ENCODE data around the gene CST5. TPM values are rescaled to one million over a fixed set of nuclear protein-coding genes. Genes with fewer than 3 reads are reported as not detected.

Gene CST5
- polyA plus RNA-seq, 1 donor (not counting 4 experiments of a cell fraction or from before 2014, with no cell fraction given) = not detected

GRCh38 chr20:23924751-23925150, 45.2 kb upstream of the CST5 start:
- H3K4me2 ChIP-seq (ENCODE audit: control insufficient read depth, extremely low read depth, insufficient read depth, low read depth, low read length) = no peak overlapping the region
- no peak overlapping the region for H3K9ac ChIP-seq (ENCODE audit: control insufficient read depth, extremely low read depth, insufficient read depth, low read length)
- no peak for DNase-seq (ENCODE audit: low read depth, low spot score)
- no peaks in the 10 kb centered on the region for H3K79me2 ChIP-seq (ENCODE audit: control insufficient read depth, insufficient read depth, low read length)
- dilution Hi-C loops (cut with MboI; ENCODE audit: extremely low pct_ligation_motif_present, low sequenced_read_pairs) = no loop called here
- H3K9me3 ChIP-seq (ENCODE audit: control insufficient read depth, low read depth, low read length) = no peaks in the 10 kb centered on the region
- TF ChIP-seq EZH2 (IDR thresholded peaks at IDR 0.05; ENCODE audit: low read length) = no peak
- TF ChIP-seq, protein P1, sequence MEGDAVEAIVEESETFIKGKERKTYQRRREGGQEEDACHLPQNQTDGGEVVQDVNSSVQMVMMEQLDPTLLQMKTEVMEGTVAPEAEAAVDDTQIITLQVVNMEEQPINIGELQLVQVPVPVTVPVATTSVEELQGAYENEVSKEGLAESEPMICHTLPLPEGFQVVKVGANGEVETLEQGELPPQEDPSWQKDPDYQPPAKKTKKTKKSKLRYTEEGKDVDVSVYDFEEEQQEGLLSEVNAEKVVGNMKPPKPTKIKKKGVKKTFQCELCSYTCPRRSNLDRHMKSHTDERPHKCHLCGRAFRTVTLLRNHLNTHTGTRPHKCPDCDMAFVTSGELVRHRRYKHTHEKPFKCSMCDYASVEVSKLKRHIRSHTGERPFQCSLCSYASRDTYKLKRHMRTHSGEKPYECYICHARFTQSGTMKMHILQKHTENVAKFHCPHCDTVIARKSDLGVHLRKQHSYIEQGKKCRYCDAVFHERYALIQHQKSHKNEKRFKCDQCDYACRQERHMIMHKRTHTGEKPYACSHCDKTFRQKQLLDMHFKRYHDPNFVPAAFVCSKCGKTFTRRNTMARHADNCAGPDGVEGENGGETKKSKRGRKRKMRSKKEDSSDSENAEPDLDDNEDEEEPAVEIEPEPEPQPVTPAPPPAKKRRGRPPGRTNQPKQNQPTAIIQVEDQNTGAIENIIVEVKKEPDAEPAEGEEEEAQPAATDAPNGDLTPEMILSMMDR (optimal IDR thresholded peaks at IDR 0.05 in 1 of 3, IDR thresholded peaks at IDR 0.05 in 1 of 3, conservative IDR thresholded peaks at IDR 0.05 in 1 of 3; ENCODE audit: extremely low read depth in 1 of 3, insufficient read depth in 2 of 3, low read length in 3 of 3) = no peak
- H4K20me1 ChIP-seq (ENCODE audit: control insufficient read depth, extremely low read depth, insufficient read depth, low read length) = peaks cover 7% of the 10 kb centered on the region
- FAIRE-seq = no peak
- no peaks in the 10 kb centered on the region for H3K36me3 ChIP-seq (ENCODE audit: control insufficient read depth in 2 of 2, extremely low read depth in 1 of 2, insufficient read depth in 2 of 2, low read length in 2 of 2)
- H3K4me3 ChIP-seq (ENCODE audit: control insufficient read depth in 2 of 3, extremely low read depth in 1 of 3, insufficient read depth in 2 of 3, low read depth in 1 of 3, low read length in 3 of 3) = no peak overlapping the region
- H3K9me1 ChIP-seq (ENCODE audit: control insufficient read depth, extremely low read depth, insufficient read depth, low read length) = no peaks in the 10 kb centered on the region
- H3K27ac ChIP-seq (ENCODE audit: control insufficient read depth, insufficient read depth, low read length) = no peak overlapping the region
- H2AFZ ChIP-seq (ENCODE audit: control insufficient read depth, low read length) = no peak overlapping the region
- H3K4me1 ChIP-seq (ENCODE audit: control insufficient read depth, extremely low read depth, insufficient read depth, low read length) = peaks cover 8% of the 10 kb centered on the region
- peaks cover 5% of the 10 kb centered on the region for H3K27me3 ChIP-seq (ENCODE audit: control insufficient read depth, extremely low read depth, insufficient read depth, low read length)

GRCh38 chr20:23923891-23924435, 44.4 kb upstream of the CST5 start:
- H3K79me2 ChIP-seq (ENCODE audit: control insufficient read depth, insufficient read depth, low read length) = no peaks in the 10 kb centered on the region
- H4K20me1 ChIP-seq (ENCODE audit: control insufficient read depth, extremely low read depth, insufficient read depth, low read length) = peaks cover 7% of the 10 kb centered on the region
- H3K4me2 ChIP-seq (ENCODE audit: control insufficient read depth, extremely low read depth, insufficient read depth, low read depth, low read length) = no peak overlapping the region
- dilution Hi-C loops (cut with MboI; ENCODE audit: extremely low pct_ligation_motif_present, low sequenced_read_pairs) = no loop called here
- no peak overlapping the region for H3K4me3 ChIP-seq (ENCODE audit: control insufficient read depth in 2 of 3, extremely low read depth in 1 of 3, insufficient read depth in 2 of 3, low read depth in 1 of 3, low read length in 3 of 3)
- peaks cover 12% of the 10 kb centered on the region for H3K4me1 ChIP-seq (ENCODE audit: control insufficient read depth, extremely low read depth, insufficient read depth, low read length)
- H3K9me1 ChIP-seq (ENCODE audit: control insufficient read depth, extremely low read depth, insufficient read depth, low read length) = no peaks in the 10 kb centered on the region
- FAIRE-seq (no peak), DNase-seq (ENCODE audit: low read depth, low spot score) (no peak)
- H3K27ac ChIP-seq (ENCODE audit: control insufficient read depth, insufficient read depth, low read length) = no peak overlapping the region
- no peaks in the 10 kb centered on the region for H3K9me3 ChIP-seq (ENCODE audit: control insufficient read depth, low read depth, low read length)
- TF ChIP-seq, protein P1 (optimal IDR thresholded peaks at IDR 0.05 in 1 of 3, IDR thresholded peaks at IDR 0.05 in 1 of 3, conservative IDR thresholded peaks at IDR 0.05 in 1 of 3; ENCODE audit: extremely low read depth in 1 of 3, insufficient read depth in 2 of 3, low read length in 3 of 3) = no peak
- TF ChIP-seq EZH2 (IDR thresholded peaks at IDR 0.05; ENCODE audit: low read length) = no peak
- H3K9ac ChIP-seq (ENCODE audit: control insufficient read depth, extremely low read depth, insufficient read depth, low read length) = no peak overlapping the region
- peaks cover 5% of the 10 kb centered on the region for H3K27me3 ChIP-seq (ENCODE audit: control insufficient read depth, extremely low read depth, insufficient read depth, low read length)
- H3K36me3 ChIP-seq (ENCODE audit: control insufficient read depth in 2 of 2, extremely low read depth in 1 of 2, insufficient read depth in 2 of 2, low read length in 2 of 2) = no peaks in the 10 kb centered on the region
- H2AFZ ChIP-seq (ENCODE audit: control insufficient read depth, low read length) = no peak overlapping the region

All from keratinocyte (primary cell).